SH-SY5Y (cell line): Measurements from ENCODE around the gene LCP1.

Source experiments
- GATA2 ChIP-seq: IDR thresholded peaks from 2 replicates; pipeline ENCODE4 v1.6.1; 2011; ENCODE audit warnings: mild to moderate bottlenecking, low read depth, low read length
- GATA3 ChIP-seq: IDR thresholded peaks from 2 replicates; pipeline ENCODE4 v1.6.1; 2011; ENCODE audit warnings: low read depth, mild to moderate bottlenecking, low read length, moderate library complexity

LCP1 gene

DNA sequence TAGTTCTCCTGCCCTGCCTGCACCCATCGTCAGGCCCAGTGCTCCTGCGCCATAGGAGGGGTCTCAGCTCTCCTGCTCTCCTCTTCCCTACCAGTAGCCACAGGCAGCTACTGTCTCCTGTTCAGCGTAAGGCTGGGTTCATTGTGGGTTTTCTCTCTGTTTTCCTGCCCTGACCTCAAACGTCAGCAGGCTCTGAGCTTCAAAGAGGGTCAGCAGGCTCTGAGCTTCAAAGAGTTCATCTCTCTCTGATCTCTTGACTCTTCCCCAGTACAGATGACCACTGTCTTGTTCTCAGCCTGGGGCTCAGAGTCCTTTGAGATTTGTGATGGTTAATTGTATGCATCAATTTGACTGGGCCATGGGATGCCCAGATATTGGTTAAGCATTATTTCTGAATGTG, 72.5 kb downstream of the LCP1 start:
- no peak for TF ChIP-seq GATA3
- no peak for TF ChIP-seq GATA2

DNA sequence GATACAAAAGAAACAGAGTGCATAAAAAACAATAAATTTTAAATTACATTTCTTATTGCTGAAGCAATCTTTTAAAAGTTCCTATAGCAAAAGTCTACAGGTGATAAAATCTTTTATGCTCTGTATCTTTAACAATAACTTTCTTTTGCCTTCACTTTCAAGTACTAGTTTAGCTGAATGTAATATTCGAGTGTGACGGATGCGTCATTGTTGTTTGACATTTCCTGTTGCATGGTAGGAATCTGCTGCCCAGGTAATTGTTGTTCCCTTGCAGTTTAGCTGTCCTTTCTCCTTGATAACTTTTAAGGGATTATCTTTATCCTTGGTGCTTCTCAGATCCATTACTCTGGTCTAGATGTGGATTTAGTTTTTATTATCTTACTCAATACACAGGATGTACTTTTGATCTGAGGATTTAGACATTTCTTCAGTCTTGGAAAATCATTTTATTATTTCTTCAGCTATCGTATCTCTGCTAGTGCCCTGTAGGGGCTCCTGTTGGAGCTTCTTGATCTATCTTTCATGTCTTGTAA, 75.1 kb downstream of the LCP1 start:
- TF ChIP-seq GATA3 (no peak), GATA2 (no peak)

DNA sequence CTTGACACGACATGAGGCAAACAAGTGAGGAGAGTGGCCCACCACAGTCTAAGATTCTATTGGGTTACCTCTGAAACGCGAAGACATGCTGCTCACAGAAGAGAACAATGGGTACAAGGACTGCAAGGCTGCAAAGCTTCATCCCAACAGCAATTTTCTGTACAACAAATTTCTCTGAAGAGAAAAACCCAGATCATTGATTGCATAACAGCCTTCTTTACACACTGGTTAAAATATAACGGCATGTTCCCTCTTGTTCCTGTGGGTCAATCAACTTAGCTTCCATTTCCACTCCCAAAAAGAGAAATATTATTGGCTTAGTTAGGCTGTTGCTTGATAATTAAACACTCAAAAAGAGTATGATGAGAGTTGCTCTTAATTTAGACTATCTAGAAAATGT, 77.1 kb downstream of the LCP1 start, which contains the start of gene CPB2:
Gene CPB2, minus strand, starts transcription at position 166 of the 400 bp plus-strand sequence. Its CDS starts 24 bp downstream, at position 142.
- TF ChIP-seq GATA2 (no peak), GATA3 (no peak)

DNA sequence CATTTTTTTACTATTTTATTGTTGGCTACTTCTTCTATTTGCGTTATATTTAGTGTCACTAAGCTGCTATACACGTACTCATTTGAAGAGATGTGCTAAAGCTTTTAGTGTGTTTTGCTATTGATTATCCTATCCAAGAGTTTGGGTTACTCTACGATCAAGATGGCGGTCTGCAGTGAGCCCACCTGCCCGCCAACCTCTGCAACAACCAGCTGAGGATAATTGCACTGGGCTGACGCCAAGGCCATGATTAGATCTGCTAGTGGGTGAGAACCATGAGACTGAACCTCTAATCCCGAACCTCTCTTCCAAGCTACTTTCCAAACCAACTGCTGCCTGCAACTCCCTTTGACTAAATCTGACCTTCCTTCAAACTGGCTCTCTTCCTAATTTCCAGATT, 78.9 kb downstream of the LCP1 start:
- TF ChIP-seq GATA3 (no peak), GATA2 (no peak)

DNA sequence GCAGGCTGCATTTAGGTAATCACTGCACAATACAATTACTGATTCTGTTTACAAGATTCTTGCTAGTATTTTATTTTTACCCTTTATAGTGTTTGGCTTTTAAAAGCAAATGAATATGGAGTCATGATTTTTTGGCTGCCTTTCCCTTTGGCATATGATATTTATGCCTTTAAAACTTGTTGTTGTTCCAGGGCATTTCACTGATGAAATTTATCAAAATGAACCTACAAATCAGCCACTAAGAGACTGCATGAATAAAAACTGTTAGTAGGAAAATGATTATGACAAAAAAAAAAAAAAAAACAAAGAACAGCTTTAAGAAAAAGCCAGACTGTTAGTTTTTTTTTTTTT, 79.7 kb downstream of the LCP1 start:
- TF ChIP-seq GATA2 = no peak
- TF ChIP-seq GATA3 = no peak

DNA sequence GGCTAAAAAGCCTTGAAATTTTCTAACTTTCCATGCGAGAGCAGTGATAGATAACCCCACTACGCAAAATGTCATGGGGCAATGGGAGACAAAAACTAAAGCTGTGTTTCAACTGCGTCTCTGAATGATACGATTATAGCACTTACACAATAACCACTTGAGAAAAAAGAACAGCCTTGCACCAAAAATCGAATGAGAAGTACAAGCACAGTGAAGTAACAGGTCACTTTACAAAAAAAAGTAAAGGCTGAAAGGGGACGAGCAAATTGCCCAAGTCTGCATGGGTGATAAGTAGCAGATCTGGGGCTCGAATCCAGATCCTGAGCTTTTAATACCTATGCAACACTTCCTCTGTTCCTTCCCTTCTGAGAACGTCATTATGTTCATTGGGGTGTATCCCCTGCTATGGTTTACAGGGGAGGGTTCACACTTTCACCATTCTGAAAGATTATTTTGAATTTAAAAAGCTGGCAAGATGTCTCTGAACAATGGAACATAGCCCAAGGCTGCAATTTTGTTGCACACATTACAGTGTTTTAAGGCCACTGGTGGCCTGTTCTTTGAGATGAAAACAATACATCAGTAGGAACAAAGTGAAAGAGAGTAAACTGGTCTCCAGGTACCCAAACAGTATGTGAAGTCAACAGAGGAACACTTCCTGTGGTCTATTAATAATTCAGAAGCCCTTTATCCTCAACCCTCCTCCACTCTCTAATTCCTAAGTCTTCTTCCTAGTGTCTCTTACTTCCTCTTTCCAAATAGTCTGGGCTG, 80.3 kb downstream of the LCP1 start:
- TF ChIP-seq GATA3 (no peak), GATA2 (no peak)

DNA sequence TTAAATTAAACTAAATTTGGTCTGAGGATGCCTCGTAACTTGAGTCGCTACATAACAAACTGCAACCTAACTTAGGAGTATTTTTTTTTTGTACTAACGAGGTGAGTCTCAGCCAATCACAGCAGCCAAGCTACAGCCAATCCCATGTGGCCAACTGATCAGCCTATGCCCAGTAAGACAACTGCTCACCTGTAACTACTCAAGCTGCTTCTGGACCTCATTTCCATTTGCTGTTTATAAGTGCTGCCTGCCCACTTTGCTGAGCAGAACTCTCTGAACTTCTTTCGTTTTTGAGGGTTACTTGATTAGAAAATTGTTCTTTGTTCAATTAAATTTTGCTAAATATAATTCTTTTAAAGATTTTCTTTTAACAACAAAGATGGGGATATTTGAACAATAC, 81.0 kb downstream of the LCP1 start:
- no peak for TF ChIP-seq GATA2
- no peak for TF ChIP-seq GATA3

DNA sequence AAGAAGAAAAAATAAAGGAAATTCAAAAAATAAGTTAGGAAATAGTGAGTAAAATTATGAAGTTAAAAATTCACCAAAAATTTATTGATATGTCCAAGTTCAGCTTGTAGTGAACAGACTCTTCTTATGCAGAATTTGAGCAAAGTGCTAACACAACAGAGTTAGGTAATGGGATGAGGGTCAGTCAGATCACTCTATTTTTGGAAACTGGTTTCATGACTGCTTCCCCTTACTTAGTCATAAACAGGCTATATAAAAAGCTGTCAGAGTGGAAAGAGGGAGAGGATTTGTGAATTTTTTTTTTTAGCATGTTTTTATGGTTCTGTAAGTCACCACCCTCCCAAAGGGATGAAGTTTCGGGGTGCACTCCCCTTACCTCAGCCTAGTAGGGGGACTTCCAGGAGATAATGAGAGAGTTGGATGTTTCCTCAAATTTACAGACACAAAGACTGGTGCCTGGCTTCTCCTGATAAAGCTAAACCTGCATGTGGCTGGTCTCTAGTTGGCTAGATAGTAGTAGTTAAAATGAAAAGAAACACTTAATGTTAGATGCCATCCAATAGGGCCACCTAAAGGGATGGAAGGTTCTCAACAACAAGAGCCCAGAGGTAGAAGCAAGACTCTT, 81.7 kb downstream of the LCP1 start:
- TF ChIP-seq GATA2 = no peak
- no peak for TF ChIP-seq GATA3

DNA sequence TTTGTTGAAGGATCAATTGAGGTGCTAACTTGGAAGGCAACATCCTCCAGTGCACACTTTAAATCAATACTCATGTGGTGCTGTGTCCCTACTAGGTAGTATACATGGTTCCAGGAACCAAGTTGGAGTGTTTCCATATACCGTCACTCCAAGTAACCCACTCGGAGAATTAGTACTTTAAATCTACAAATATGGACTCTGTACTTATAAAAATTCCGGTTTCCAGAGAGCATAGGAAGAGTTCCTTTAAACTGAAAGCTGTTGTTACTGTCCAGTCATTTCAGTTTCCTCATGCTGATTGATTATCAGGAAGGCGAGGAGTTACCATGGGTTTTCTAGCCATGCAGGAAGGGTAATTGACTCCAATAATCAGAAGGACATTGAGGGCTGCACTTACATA, 84.3 kb downstream of the LCP1 start:
- no peak for TF ChIP-seq GATA3
- no peak for TF ChIP-seq GATA2

DNA sequence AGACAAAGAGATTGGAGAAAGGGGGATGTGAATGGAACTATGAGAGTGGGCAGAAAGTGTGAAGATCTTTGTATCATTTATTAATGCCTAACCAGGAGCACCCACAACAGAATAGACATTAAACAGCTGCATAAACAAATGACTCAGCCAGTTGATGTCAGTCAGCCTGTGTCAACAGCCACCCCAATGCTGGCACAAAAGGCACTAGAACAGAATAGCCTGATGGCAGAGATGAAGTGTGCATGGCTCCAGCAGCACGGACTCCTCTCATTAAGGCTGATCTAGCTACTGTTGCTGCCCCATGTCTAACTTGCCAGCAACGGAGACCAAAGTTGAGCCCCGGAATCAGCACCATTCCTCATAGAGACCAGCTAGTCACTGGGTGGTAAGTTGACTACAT, 85.0 kb downstream of the LCP1 start:
- TF ChIP-seq GATA3 = no peak
- TF ChIP-seq GATA2 = no peak

DNA sequence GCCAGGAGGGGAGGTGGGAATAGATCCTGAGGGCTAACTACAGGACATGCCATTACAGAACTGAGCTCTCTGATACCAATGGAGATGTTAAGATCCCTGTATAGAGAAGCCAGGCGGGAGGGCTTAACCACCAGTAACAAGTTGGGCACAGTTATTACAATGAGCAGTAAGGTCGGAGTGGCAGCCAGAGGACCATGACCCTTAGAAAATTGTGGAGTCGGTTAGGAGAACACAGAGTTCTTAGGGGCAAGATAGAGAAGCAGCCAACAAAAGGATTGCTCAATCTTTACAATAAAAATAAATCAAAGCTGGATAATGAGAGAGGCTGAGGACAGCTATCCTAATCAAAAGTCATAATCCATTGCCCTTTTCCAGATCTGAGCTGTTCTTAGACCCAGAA, 87.5 kb downstream of the LCP1 start:
- TF ChIP-seq GATA2 (no peak), GATA3 (no peak)

DNA sequence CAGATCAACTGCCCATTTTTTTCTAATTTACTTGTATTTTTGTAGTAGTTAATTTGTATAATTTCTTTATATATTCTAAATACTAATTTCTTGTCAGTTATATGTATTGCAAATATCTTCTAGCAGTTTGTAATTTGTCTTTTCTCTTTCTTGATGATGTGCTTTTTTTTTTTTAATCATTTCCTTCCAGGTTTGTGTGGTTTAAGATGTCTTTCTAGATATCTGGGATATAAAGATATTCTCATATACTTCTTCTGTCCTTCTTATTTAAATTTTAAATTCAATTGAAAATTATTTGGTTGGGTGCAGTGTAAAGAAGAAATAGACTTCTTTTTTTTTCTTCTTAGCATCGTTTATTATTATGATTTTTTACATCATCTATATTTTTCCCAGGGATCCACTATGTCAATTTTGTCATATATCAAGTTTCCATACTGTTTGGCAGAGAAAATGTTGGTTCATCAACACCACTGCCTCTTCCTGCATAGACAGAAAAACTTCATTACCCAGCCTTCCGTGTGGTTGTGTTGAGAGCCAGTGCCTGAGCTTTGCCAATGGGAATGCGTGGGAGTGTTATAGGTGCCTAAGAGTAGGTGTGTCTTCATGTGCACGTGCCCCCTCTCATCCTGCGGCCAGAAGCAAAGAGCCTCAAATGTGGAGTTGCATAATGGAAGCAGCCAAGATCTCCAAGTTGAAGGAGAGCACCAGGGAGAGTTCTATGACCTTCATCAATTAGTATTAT, 93.0 kb downstream of the LCP1 start:
- TF ChIP-seq GATA2 (no peak), GATA3 (no peak)

DNA sequence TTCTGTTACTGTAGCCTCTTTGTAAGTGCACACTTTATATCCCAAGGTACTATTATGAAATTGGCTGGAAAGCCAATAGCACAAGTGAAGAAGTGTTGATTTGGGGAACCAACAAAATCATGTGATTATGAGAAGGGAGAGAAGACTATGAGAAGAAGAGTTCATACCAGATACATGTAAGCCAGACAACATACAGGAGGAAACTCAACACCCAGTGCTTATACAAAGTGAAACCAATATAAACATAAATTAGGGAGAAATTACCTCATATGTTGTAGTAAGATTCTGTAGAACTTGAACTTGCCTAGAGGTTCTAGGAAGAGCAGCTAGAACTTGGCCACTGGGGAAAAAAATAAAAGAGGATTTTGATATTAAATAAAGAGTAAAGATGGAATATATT, 94.5 kb downstream of the LCP1 start:
- TF ChIP-seq GATA2 (no peak), GATA3 (no peak)

DNA sequence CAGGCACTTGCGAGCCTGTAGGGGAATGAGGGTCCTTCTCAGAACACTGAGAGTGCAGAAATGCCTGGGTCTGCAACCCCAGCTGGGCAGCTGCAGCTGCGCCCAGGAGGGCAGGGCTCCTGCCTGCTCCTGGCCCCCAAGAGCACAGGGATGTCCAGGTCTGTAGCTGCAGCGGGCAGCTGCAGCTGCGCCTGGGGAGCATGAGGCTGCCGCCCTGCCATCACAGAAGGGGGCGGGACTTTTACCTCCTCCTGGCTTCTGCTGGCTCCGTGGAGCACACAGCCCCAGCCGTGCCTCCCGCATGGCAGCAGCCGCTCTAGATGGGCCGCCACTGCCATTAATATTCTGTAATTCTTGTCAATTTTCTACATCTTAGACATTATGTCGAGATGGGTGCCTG, 95.0 kb downstream of the LCP1 start:
- no peak for TF ChIP-seq GATA2
- no peak for TF ChIP-seq GATA3

DNA sequence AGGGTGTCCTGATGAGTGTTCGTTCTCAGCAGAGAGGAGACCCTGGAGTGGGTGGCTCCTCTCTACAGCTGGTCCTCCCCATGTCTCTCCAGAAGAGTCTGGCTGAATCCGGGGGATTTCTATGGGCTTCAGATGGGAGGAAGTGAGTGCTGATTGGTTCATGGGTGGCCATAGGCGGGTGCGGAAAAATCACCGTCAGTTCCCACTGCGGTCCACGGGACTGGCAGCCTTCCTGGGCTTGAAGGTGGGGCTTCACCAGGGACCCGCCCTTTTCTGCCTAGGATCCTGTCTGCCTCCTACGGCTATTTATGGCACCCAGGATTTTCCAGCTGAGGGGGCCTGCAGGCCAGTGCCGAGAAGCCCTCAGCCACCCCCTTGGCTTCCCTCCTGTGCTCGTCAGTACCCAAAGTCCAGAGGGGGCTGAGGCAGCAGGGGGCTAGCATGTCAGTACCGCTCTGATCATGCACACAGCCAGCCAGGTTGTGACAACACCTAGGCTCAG, 95.5 kb downstream of the LCP1 start:
- TF ChIP-seq GATA2 (no peak), GATA3 (no peak)
